GM03348 (cell line): Measurements from ENCODE around the gene STARD13.

Source experiments
- DNase-seq: peaks from one replicate; pipeline ENCODE4 v3.0.0; 2012; ENCODE audit warnings: low spot score

STARD13 gene

GRCh38 chr13:33285420-33286124 lies at the start of gene STARD13:
TSS of gene STARD13 (minus strand) at chr13:33285755. CDS start at chr13:33285638, 117 bp downstream.
- DNase-seq, result peak; percentile 96

- DNase-seq, result no peak
These were observed 49.3 kb upstream of the STARD13 start for GRCh38 chr13:33334831-33335230.

- DNase-seq, result no peak
These were observed 46.4 kb upstream of the STARD13 start for GRCh38 chr13:33331962-33332361.

- no peak for DNase-seq
These were observed 44.9 kb upstream of the STARD13 start for GRCh38 chr13:33330483-33330882.

- DNase-seq, result no peak
These were observed 43.1 kb upstream of the STARD13 start for GRCh38 chr13:33328701-33329100.

GRCh38 chr13:33326723-33327122 lies 41.2 kb upstream of the STARD13 start:
- DNase-seq, result no peak

- no peak for DNase-seq
These were observed 40.7 kb upstream of the STARD13 start for GRCh38 chr13:33326246-33326645.

- DNase-seq, result peak; percentile 55
These were observed 38.4 kb upstream of the STARD13 start for GRCh38 chr13:33323801-33324510.

- DNase-seq, result no peak
These were observed 37.6 kb upstream of the STARD13 start for GRCh38 chr13:33322965-33323668.

GRCh38 chr13:33322543-33322809 lies 36.9 kb upstream of the STARD13 start:
- DNase-seq, result peak; percentile 41

GRCh38 chr13:33321686-33322542 lies 36.4 kb upstream of the STARD13 start:
- DNase-seq, result peak; percentile 18

GRCh38 chr13:33319859-33320258 lies 34.3 kb upstream of the STARD13 start:
- DNase-seq, result no peak

- no peak for DNase-seq
These were observed 33.2 kb upstream of the STARD13 start for GRCh38 chr13:33318744-33319143.

- no peak for DNase-seq
These were observed 32.5 kb upstream of the STARD13 start for GRCh38 chr13:33318037-33318436.

GRCh38 chr13:33316890-33317289 lies 31.3 kb upstream of the STARD13 start:
- DNase-seq, result no peak

- no peak for DNase-seq
These were observed 27.9 kb upstream of the STARD13 start for GRCh38 chr13:33313504-33313903.

GRCh38 chr13:33312861-33313212 lies 27.3 kb upstream of the STARD13 start:
- DNase-seq, result no peak

- peak; percentile 29 for DNase-seq
These were observed 26.8 kb upstream of the STARD13 start for GRCh38 chr13:33312150-33312860.

- DNase-seq, result no peak
These were observed 25.5 kb upstream of the STARD13 start for GRCh38 chr13:33311040-33311439.

GRCh38 chr13:33310245-33311038 lies 24.9 kb upstream of the STARD13 start:
- DNase-seq, result no peak

GRCh38 chr13:33308863-33309262 lies 23.3 kb upstream of the STARD13 start:
- no peak for DNase-seq
